ENCODE data around the gene PLEKHG4B.
"Not testable (repeated sequence)": the region's sequence is repeated elsewhere in the genome, so short reads cannot be mapped to it uniquely, and the experiment has no call there.

Gene PLEKHG4B

GRCh38 chr5:91556-92263 is at the start of gene PLEKHG4B:
PLEKHG4B (plus strand) TSS chr5:92168; CDS start chr5:92232, 64 bp downstream.
- DNase-seq, result no peak

GRCh38 chr5:42250-42649 is 49.7 kb upstream of the PLEKHG4B start:
- DNase-seq, result no peak

GRCh38 chr5:48192-48591 is 43.8 kb upstream of the PLEKHG4B start:
- DNase-seq, result no peak

GRCh38 chr5:49530-49929 is 42.4 kb upstream of the PLEKHG4B start:
- not testable (repeated sequence) for DNase-seq

- DNase-seq, result no peak
Observed at GRCh38 chr5:49953-50544, 41.9 kb upstream of the PLEKHG4B start.

GRCh38 chr5:50724-51499 is 41.1 kb upstream of the PLEKHG4B start:
- no peak for DNase-seq

- no peak for DNase-seq
Observed at GRCh38 chr5:51500-51823, 40.5 kb upstream of the PLEKHG4B start.

GRCh38 chr5:53381-54174 is 38.4 kb upstream of the PLEKHG4B start:
- DNase-seq, result no peak

GRCh38 chr5:54175-54730 is 37.7 kb upstream of the PLEKHG4B start:
- no peak for DNase-seq

GRCh38 chr5:54876-55569 is 36.9 kb upstream of the PLEKHG4B start:
- no peak for DNase-seq

- DNase-seq, result no peak
Observed at GRCh38 chr5:56561-57290, 35.2 kb upstream of the PLEKHG4B start.

GRCh38 chr5:60250-60649 is 31.7 kb upstream of the PLEKHG4B start:
- not testable (repeated sequence) for DNase-seq

- DNase-seq, result no peak
Observed at GRCh38 chr5:70440-70839, 21.5 kb upstream of the PLEKHG4B start.

GRCh38 chr5:72316-73180 is 19.4 kb upstream of the PLEKHG4B start:
- DNase-seq, result not testable (repeated sequence)

- DNase-seq, result not testable (repeated sequence)
Observed at GRCh38 chr5:73181-73447, 18.9 kb upstream of the PLEKHG4B start.

- no peak for DNase-seq
Observed at GRCh38 chr5:73768-74502, 18.0 kb upstream of the PLEKHG4B start.

GRCh38 chr5:74503-75109 is 17.4 kb upstream of the PLEKHG4B start:
- no peak for DNase-seq

- no peak for DNase-seq
Observed at GRCh38 chr5:75331-76320, 16.3 kb upstream of the PLEKHG4B start.
